HepG2 (cell line): ENCODE results near the gene ID3. TPM values are rescaled to one million over a fixed set of nuclear protein-coding genes. Genes with fewer than 3 reads are reported as not detected.
A peak's percentile ranks its signal among the peaks of the same experiment; 100 is the strongest.

Experiments
- ATAC-seq: fragments of 200-7000 bp; cut with Tn5 transposase; 3 replicates; pipeline ENCODE4 v1.9.1; 2020; ENCODE audit warnings: mild to moderate bottlenecking, moderate library complexity
- BruUV-seq: library from RNA; stranded (reverse); fragments of 400-500 nt; replicated peaks from 2 replicates; lab custom pipeline; 2021; lab: Mats Ljungman, UMichigan
- CTCF ChIA-PET: fragments of 300-600 bp; formaldehyde crosslinking; extraction: SDS; loops from one replicate; lab custom pipeline; 2021; ENCODE audit warnings: low total read pairs, inconsistent platforms, low intra/inter-chr PET ratio; lab: Yijun Ruan, JAX
- POLR2A ChIA-PET: fragments of 350-600 bp; sonication (Branson Sonifier 250); formaldehyde crosslinking; loops from one replicate; lab custom pipeline; 2020; ENCODE audit warnings: antibody characterized with exemption, inconsistent platforms; lab: Yijun Ruan, JAX
- DNase-seq: peaks from one replicate; pipeline ENCODE4 v3.0.0-alpha.2; 2015; ENCODE audit warnings: low spot score
- FAIRE-seq: peaks from 3 replicates; lab custom pipeline; 2011; peaks lifted over from hg19 to GRCh38; lab: Jason Lieb, UNC
- H2AFZ ChIP-seq: one replicate; pipeline ENCODE4 v1.6.1; 2011; ENCODE audit warnings: low read length, inconsistent platforms
- H3K27ac ChIP-seq: fragments of 300-600 bp; 3 replicates; pipeline ENCODE4 v1.8.0; 2011; ENCODE audit warnings: mixed run types, mild to moderate bottlenecking, mixed read lengths, low read length, inconsistent platforms; ENCODE audit not compliant: insufficient read depth; ENCODE audit errors: extremely low read length
- H3K27me3 ChIP-seq, 2 experiments: fragments of 200-600 bp in 1 of 2; 2 replicates in 1 of 2; 3 replicates in 1 of 2; pipeline versions ENCODE4 v1.6.0 to v1.8.0; 2011; ENCODE audit warnings: low read length in 2 of 2, mild to moderate bottlenecking in 2 of 2, moderate library complexity in 2 of 2, inconsistent platforms in 1 of 2; ENCODE audit not compliant: insufficient read depth in 2 of 2, control insufficient read depth in 1 of 2
- H3K36me3 ChIP-seq, 2 experiments: fragments of 200-600 bp in 1 of 2; replicated peaks in 1 of 2; 2 replicates in 1 of 2; 3 replicates in 1 of 2; pipeline versions ENCODE4 v1.5.1 to v1.8.0; 2011; ENCODE audit warnings: low read length in 2 of 2, inconsistent platforms in 1 of 2; ENCODE audit not compliant: insufficient read depth in 2 of 2, control insufficient read depth in 1 of 2
- H3K4me1 ChIP-seq: 2 replicates; pipeline ENCODE4 v1.5.1; 2012; ENCODE audit warnings: low read length, inconsistent platforms; ENCODE audit not compliant: insufficient read depth
- H3K4me2 ChIP-seq: 2 replicates; pipeline ENCODE4 v1.6.0; 2011; ENCODE audit warnings: low read depth, low read length, inconsistent platforms
- H3K4me3 ChIP-seq, 3 experiments: fragments of 200-600 bp in 1 of 3; sonication (generic), shearing (Covaris generic) in 1 of 3; replicated peaks in 1 of 3; 2 replicates each; pipeline ENCODE4 v1.5.1; 2011 to 2016; ENCODE audit warnings: low read length in 3 of 3, inconsistent platforms in 2 of 3, low read depth in 2 of 3, mild to moderate bottlenecking in 2 of 3, control low read depth in 1 of 3, mixed read lengths in 1 of 3; ENCODE audit not compliant: insufficient read depth in 1 of 3
- H3K79me2 ChIP-seq: one replicate; pipeline ENCODE4 v1.6.1; 2011; ENCODE audit warnings: low read length, inconsistent platforms; ENCODE audit not compliant: insufficient read depth
- H3K9ac ChIP-seq: 2 replicates; pipeline ENCODE4 v1.6.0; 2011; ENCODE audit warnings: mild to moderate bottlenecking, low read depth, low read length, inconsistent platforms; ENCODE audit not compliant: insufficient read depth
- H3K9me3 ChIP-seq: 2 replicates; pipeline ENCODE4 v1.5.1; 2012; ENCODE audit warnings: mild to moderate bottlenecking, low read length
- H4K20me1 ChIP-seq: 2 replicates; pipeline ENCODE4 v1.6.0; 2011; ENCODE audit warnings: inconsistent platforms, mild to moderate bottlenecking, low read length, moderate library complexity; ENCODE audit not compliant: insufficient read depth
- AGO1 ChIP-seq: fragments of 200-400 bp; formaldehyde crosslinking; IDR thresholded peaks from 2 replicates; pipeline ENCODE4 v1.6.1; 2017; ENCODE audit warnings: mild to moderate bottlenecking, low read depth, low read length, moderate library complexity; ENCODE audit not compliant: poor library complexity, severe bottlenecking
- GLI4 ChIP-seq: sonication (generic); formaldehyde crosslinking; IDR thresholded peaks from 2 replicates; pipeline ENCODE4 v1.5.1; 2020; ENCODE audit warnings: missing genetic modification reagents, mild to moderate bottlenecking, moderate library complexity, borderline replicate concordance
- KLF11 ChIP-seq: IDR thresholded peaks from 2 replicates; pipeline ENCODE4 v1.6.1; 2016; ENCODE audit warnings: missing compliant biosample characterization
- KLF12 ChIP-seq: sonication (generic); formaldehyde crosslinking; IDR thresholded peaks from 2 replicates; pipeline ENCODE4 v1.4.0; 2020; ENCODE audit warnings: missing genetic modification reagents, borderline replicate concordance
- PCBP1 ChIP-seq: fragments of 200-400 bp; formaldehyde crosslinking; IDR thresholded peaks from 2 replicates; pipeline ENCODE4 v1.6.1; 2017; ENCODE audit warnings: mild to moderate bottlenecking, low read depth, low read length, borderline replicate concordance
- ZKSCAN1 ChIP-seq: fragments of 150-350 bp; IDR thresholded peaks from 2 replicates; pipeline ENCODE4 v1.6.1; 2014; ENCODE audit warnings: low read length
- ZNF629 ChIP-seq: sonication (generic); formaldehyde crosslinking; conservative IDR thresholded peaks from 2 replicates; pipeline ENCODE4 v1.5.0; 2020; ENCODE audit warnings: missing genetic modification reagents
- ZNF674 ChIP-seq: sonication (generic); formaldehyde crosslinking; IDR thresholded peaks from 2 replicates; pipeline ENCODE4 v1.5.0; 2020; ENCODE audit warnings: low read depth, mild to moderate bottlenecking, missing genetic modification reagents
- WGBS: methylation state at CpG from one replicate; pipeline ENCODE4 v1.1.6; 2017; ENCODE audit warnings: low lambda C conversion rate; 5-methylcytosine and 5-hydroxymethylcytosine counted together
- in situ Hi-C: cut with HindIII; loops from 2 replicates; pipeline ENCODE4 v1.10.0; 2017; ENCODE audit warnings: low pct_unique_long_range_greater_than_20kb; ENCODE audit not compliant: extremely low pct_ligation_motif_present
- intact Hi-C: fragments of 100-400 bp; cut with micrococcal nuclease; formaldehyde crosslinking; loops from one replicate; pipeline ENCODE4 v1.10.0; 2022; ENCODE audit not compliant: unreplicated experiment
- polyA plus RNA-seq, 8 experiments: library from polyadenylated mRNA; depleted of rRNA in 3 of 8; stranded (reverse) in 7 of 8; unstranded in 1 of 8; fragments of >200 nt; fragmentation: Illumina TruSeq in 4 of 8; extraction: Trizol in 4 of 8; gene quantifications; 2 replicates each; pipeline versions ENCODE4 v1.2.1 to v1.2.3, GENCODE V29; 2011 to 2016; ENCODE audit warnings: low read depth in 4 of 8, missing spikeins in 1 of 8, mixed read lengths in 1 of 8; ENCODE audit not compliant: insufficient read depth in 1 of 8
- total RNA-seq, 5 experiments: library from RNA; depleted of rRNA; stranded (reverse); fragments of >200 nt; fragmentation: Illumina TruSeq; extraction: Trizol; gene quantifications; 2 replicates each; pipeline ENCODE4 v1.2.3, GENCODE V29; 2016; ENCODE audit warnings: low read depth in 1 of 5
- TF ChIP-seq, protein P1 (sequence below): IDR thresholded peaks from 2 replicates; pipeline ENCODE4 v1.6.1; 2016; ENCODE audit warnings: low read depth, missing genetic modification reagents, missing compliant biosample characterization

Gene ID3
- total and polyA plus RNA-seq, 2 of the 13 experiments (the other 11 are each of a cell fraction or from before 2014, with no cell fraction given) = 64.8 to 115 TPM

DNA sequence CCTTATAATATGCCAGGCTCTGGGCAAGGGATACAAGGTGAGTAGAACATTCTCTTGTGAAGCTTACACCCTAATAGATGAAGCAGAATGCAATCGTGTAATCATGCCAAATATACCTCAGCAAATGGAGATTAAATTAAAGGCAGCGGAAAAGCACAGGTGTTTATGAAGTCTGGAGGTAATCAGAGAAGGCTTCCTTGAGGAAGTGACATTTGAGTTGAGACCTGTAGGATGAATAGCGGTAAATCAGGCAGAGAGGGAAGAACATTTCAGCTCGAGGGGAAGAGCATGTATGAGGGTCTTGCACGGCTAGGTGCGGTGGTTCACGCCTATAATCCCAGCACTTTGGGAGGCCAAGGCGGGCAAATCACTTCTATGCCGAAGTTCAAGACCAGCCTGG lies 41.7 kb downstream of the ID3 start (continued):
- TF ChIP-seq, protein P1, sequence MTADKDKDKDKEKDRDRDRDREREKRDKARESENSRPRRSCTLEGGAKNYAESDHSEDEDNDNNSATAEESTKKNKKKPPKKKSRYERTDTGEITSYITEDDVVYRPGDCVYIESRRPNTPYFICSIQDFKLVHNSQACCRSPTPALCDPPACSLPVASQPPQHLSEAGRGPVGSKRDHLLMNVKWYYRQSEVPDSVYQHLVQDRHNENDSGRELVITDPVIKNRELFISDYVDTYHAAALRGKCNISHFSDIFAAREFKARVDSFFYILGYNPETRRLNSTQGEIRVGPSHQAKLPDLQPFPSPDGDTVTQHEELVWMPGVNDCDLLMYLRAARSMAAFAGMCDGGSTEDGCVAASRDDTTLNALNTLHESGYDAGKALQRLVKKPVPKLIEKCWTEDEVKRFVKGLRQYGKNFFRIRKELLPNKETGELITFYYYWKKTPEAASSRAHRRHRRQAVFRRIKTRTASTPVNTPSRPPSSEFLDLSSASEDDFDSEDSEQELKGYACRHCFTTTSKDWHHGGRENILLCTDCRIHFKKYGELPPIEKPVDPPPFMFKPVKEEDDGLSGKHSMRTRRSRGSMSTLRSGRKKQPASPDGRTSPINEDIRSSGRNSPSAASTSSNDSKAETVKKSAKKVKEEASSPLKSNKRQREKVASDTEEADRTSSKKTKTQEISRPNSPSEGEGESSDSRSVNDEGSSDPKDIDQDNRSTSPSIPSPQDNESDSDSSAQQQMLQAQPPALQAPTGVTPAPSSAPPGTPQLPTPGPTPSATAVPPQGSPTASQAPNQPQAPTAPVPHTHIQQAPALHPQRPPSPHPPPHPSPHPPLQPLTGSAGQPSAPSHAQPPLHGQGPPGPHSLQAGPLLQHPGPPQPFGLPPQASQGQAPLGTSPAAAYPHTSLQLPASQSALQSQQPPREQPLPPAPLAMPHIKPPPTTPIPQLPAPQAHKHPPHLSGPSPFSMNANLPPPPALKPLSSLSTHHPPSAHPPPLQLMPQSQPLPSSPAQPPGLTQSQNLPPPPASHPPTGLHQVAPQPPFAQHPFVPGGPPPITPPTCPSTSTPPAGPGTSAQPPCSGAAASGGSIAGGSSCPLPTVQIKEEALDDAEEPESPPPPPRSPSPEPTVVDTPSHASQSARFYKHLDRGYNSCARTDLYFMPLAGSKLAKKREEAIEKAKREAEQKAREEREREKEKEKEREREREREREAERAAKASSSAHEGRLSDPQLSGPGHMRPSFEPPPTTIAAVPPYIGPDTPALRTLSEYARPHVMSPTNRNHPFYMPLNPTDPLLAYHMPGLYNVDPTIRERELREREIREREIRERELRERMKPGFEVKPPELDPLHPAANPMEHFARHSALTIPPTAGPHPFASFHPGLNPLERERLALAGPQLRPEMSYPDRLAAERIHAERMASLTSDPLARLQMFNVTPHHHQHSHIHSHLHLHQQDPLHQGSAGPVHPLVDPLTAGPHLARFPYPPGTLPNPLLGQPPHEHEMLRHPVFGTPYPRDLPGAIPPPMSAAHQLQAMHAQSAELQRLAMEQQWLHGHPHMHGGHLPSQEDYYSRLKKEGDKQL (CRISPR knock-in tag) = no peak
- no peak for TF ChIP-seq ZKSCAN1
- TF ChIP-seq ZNF674 (CRISPR knock-in tag) = no peak
- no peak for TF ChIP-seq GLI4 (CRISPR knock-in tag)
- TF ChIP-seq AGO1 = no peak
- TF ChIP-seq PCBP1 = no peak

DNA sequence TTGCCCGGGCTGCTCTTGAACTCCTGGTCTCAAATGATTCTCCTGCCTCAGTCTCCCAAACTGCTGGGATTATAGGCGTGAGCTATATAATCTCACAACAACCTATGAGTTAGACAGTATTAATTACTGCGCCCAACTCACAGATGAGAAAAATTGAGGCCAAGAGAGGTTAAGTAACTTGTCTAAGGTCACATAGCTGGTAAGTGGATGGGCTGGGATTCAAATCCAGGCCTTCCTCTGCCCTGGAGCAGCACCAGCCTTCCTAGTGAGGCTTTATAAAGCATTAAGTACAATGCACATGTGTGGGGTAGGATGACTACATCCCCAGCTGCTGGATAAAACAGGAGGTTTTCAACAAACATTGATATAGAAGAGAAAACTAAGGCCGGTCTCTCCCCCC lies 43.4 kb downstream of the ID3 start:
- Histone ChIP-seq H3K9me3 (no peaks in the 10 kb centered on the region), H4K20me1 (no peaks in the 10 kb centered on the region), H3K4me2 (no peak overlapping the region)
- no peak for DNase-seq
- ATAC-seq = no peak
- TF ChIP-seq ZNF629 = peak; percentile 64
- no peak for TF ChIP-seq KLF11 (CRISPR knock-in tag)
- TF ChIP-seq KLF12 (CRISPR knock-in tag) = no peak
- TF ChIP-seq, all 625 proteins: peak for 1
- no peaks in the 10 kb centered on the region for H3K27me3 ChIP-seq
- ChIA-PET CTCF (no interaction called here), POLR2A (no interaction called here)
- BruUV-seq = no TSS peak
- peaks cover 6 to 46% of the 10 kb centered on the region in 2 experiments; a peak in 4 of 5 replicates for H3K36me3 ChIP-seq
- in situ Hi-C loops (no loop called here), intact Hi-C loops (no loop called here)
- no peak for FAIRE-seq
- no peak overlapping the region for H3K4me3 ChIP-seq
- 89% methylated on average over 4 of the region's 4 CpGs for WGBS
- H2AFZ ChIP-seq = no peak overlapping the region
- H3K27ac ChIP-seq = no peak overlapping the region
- H3K79me2 ChIP-seq = no peaks in the 10 kb centered on the region
- H3K4me1 ChIP-seq = no peaks in the 10 kb centered on the region
- no peak overlapping the region for H3K9ac ChIP-seq
